Right lobe of liver (tissue), 6 donors: ENCODE data around the gene CALY. TPM values are rescaled to one million over a fixed set of nuclear protein-coding genes. Genes with fewer than 3 reads are reported as not detected.
A peak's percentile ranks its signal among the peaks of the same experiment; 100 is the strongest.

Experiments
- ATAC-seq, 4 donors: fragments of 200-7000 bp; cut with Tn5 transposase; one replicate each; pipeline ENCODE4 v1.9.1; 2020; ENCODE audit warnings: mild to moderate bottlenecking in 4 of 4, moderate library complexity in 4 of 4
- DNase-seq, 3 donors: peaks; one replicate each; pipeline ENCODE4 v3.0.0-alpha.2; 2020
- H3K27ac ChIP-seq, 3 donors: fragments of 200-600 bp; one replicate each; pipeline ENCODE4 v1.8.0; 2022
- H3K27me3 ChIP-seq, 2 donors: fragments of 200-600 bp; one replicate each; pipeline ENCODE4 v1.8.0; 2022
- H3K36me3 ChIP-seq, 4 donors: fragments of 200-600 bp; sonication (generic) in 1 of 4; one replicate each; pipeline versions ENCODE4 v1.5.1 to v1.8.0; 2017 to 2022; ENCODE audit warnings: control low read depth in 1 of 4
- H3K4me1 ChIP-seq, 4 donors: fragments of 200-600 bp; sonication (generic) in 1 of 4; one replicate each; pipeline versions ENCODE4 v1.5.1 to v1.8.0; 2017 to 2022; ENCODE audit warnings: control low read depth in 1 of 4
- H3K4me3 ChIP-seq, 3 donors: fragments of 200-600 bp; one replicate each; pipeline ENCODE4 v1.8.0; 2022
- H3K9me3 ChIP-seq, 4 donors: fragments of 200-600 bp; sonication (generic) in 1 of 4; one replicate each; pipeline versions ENCODE4 v1.5.1 to v1.8.0; 2017 to 2022; ENCODE audit warnings: control low read depth in 1 of 4
- CTCF ChIP-seq, 4 donors: fragments of 200-600 bp in 3 of 4; fragments of 450-650 bp in 1 of 4; IDR thresholded peaks; one replicate each; pipeline versions ENCODE4 v1.5.1 to v1.8.0; 2016 to 2022; ENCODE audit warnings: antibody characterized with exemption in 4 of 4, mild to moderate bottlenecking in 2 of 4
- POLR2A ChIP-seq: fragments of 450-650 bp; IDR thresholded peaks from one replicate; pipeline ENCODE4 v1.6.1; 2017; ENCODE audit warnings: antibody characterized with exemption, mild to moderate bottlenecking
- WGBS: methylation state at CpG from one replicate; pipeline ENCODE4 v1.1.6; 2018; ENCODE audit warnings: low coverage, low lambda C conversion rate; ENCODE audit not compliant: insufficient coverage; ENCODE audit errors: missing lambda C conversion rate; 5-methylcytosine and 5-hydroxymethylcytosine counted together
- intact Hi-C, 2 donors: fragments of 100-400 bp; cut with DNase I; formaldehyde crosslinking; loops; one replicate each; pipeline versions ENCODE4 v1.11.2 to v1.14.1; 2022
- total RNA-seq, 6 experiments: library from RNA; depleted of rRNA in 2 of 6; stranded (reverse); fragments of >200 nt in 2 of 6; fragmentation: NEBNext Ultra II Directional in 3 of 6; extraction: Animal tissue kit (Norgen Biotek cat#: 25700) in 3 of 6; gene quantifications; one replicate each; pipeline versions ENCODE4 v1.1.0 to v1.2.4, GENCODE V29; 2016 to 2023
- donor health status: DM: no; HTN: yes; CAD: no.
- donor health status: DM: no; HTN: no; CAD: no.
- donor health status: DM: no; HTN: no; CAD: no.
- donor health status: DM: no; HTN: yes; CAD: no.
- donor health status: DM: no; HTN: yes; CAD: no.

The CALY gene
- total RNA-seq, 6 experiments from 2014 or later = not detected

GRCh38 chr10:133310399-133310755, 26.3 kb downstream of the CALY start:
- Histone ChIP-seq H3K27ac (no peak overlapping the region), H3K4me1 (peaks cover 0 to 30% (median 9%) of the 10 kb centered on the region in 4 donors), H3K4me3 (no peak overlapping the region), H3K36me3 (peaks cover 0 to 16% (median 6%) of the 10 kb centered on the region in 4 donors), H3K9me3 (no peaks in the 10 kb centered on the region), H3K27me3 (no peaks in the 10 kb centered on the region)
- ATAC-seq (no peak), DNase-seq (peak in 1 of 3 donors; percentile 62)
- no peak for TF ChIP-seq POLR2A
- intact Hi-C loops = no loop called here
- 65% methylated on average over 2 of the region's 16 CpGs for WGBS

- WGBS = 56% methylated on average over 27 of the region's 33 CpGs
- intact Hi-C loops = no loop called here
- TF ChIP-seq CTCF (IDR thresholded peaks at IDR 0.05) (no peak), POLR2A (no peak)
- Histone ChIP-seq H3K27ac (no peak overlapping the region), H3K4me1 (peaks cover 0 to 33% (median 9%) of the 10 kb centered on the region in 4 donors), H3K36me3 (peaks cover 0 to 16% (median 6%) of the 10 kb centered on the region in 4 donors), H3K27me3 (no peaks in the 10 kb centered on the region), H3K9me3 (no peaks in the 10 kb centered on the region), H3K4me3 (peak overlapping the region; percentile 27 to 95 (median 35))
- peak; percentile 30 to 39 (median 36) for ATAC-seq
- DNase-seq = peak; percentile 82 to 94 (median 89)
These were observed 26.8 kb downstream of the CALY start for GRCh38 chr10:133309720-133310398.

- intact Hi-C loops = no loop called here
- ATAC-seq (peak; percentile 89 to 96 (median 92)), DNase-seq (peak; percentile 97 to 99 (median 98))
- H3K27ac ChIP-seq = peak overlapping the region; percentile 93 to 98 (median 96)
- peak overlapping the region; percentile 95 to 99 (median 95) for H3K4me3 ChIP-seq
- H3K4me1 ChIP-seq = peaks cover 0 to 35% (median 9%) of the 10 kb centered on the region in 4 donors
- H3K36me3 ChIP-seq = peaks cover 0 to 16% (median 6%) of the 10 kb centered on the region in 4 donors
- no peaks in the 10 kb centered on the region for H3K9me3 ChIP-seq
- TF ChIP-seq CTCF (IDR thresholded peaks at IDR 0.05) (no peak), POLR2A (no peak)
- 22% methylated on average over 10 of the region's 46 CpGs for WGBS
- no peaks in the 10 kb centered on the region for H3K27me3 ChIP-seq
These were observed 27.5 kb downstream of the CALY start for GRCh38 chr10:133309100-133309719.

- no peaks in the 10 kb centered on the region for H3K9me3 ChIP-seq
- WGBS = no CpG with 5 or more reads among the region's 89 CpGs
- peak; percentile 79 for TF ChIP-seq POLR2A
- TF ChIP-seq CTCF (IDR thresholded peaks at IDR 0.05) = peak in 1 of 4 donors; percentile 27
- peaks cover 0 to 16% (median 6%) of the 10 kb centered on the region in 4 donors for H3K36me3 ChIP-seq
- ATAC-seq (peak; percentile 55 to 75 (median 65)), DNase-seq (peak; percentile 89 to 91 (median 91))
- peak within 1 kb of the TSS; percentile 93 to 98 (median 96) for H3K27ac ChIP-seq
- intact Hi-C loops = no loop called here
- H3K4me3 ChIP-seq = peak within 1 kb of the TSS; percentile 95 to 99 (median 95)
- no peaks in the 10 kb centered on the region for H3K27me3 ChIP-seq
- H3K4me1 ChIP-seq = peaks cover 0 to 35% (median 9%) of the 10 kb centered on the region in 4 donors
These were observed 28.1 kb downstream of the CALY start, which contains the start of the genes TUBGCP2 and ZNF511 for GRCh38 chr10:133308421-133309099. Gene TUBGCP2, minus strand, starts transcription at chr10:133308872. Its CDS starts 5,931 bp downstream, at chr10:133302941. Gene ZNF511, plus strand, starts transcription at chr10:133308914. Its CDS starts 30 bp downstream, at chr10:133308944.
